ENCODE data around the gene MRTFA.
"Not testable (repeated sequence)": the region's sequence is repeated elsewhere in the genome, so short reads cannot be mapped to it uniquely, and the experiment has no call there.

Gene MRTFA

DNA sequence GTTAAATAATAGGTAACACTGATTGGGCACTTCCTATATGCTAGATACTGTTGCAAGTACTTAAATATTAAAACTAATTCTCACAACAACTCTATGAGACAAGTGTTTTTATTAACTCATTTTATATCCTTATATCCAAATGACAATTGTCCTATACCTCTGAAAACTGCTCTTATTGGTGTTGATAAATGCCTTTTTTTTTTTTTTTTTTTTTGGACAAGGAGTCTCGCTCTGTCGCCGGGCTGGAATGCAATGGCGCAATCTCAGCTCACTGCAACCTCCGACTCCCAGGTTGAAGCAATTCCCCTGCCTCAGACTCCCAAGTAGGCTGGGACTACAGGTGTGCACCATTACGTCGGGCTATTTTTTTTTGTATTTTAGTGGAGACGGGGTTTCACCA is 41.6 kb downstream of the MRTFA start:
- no peak for TF ChIP-seq ZFX (IDR thresholded peaks at IDR 0.05; ENCODE audit: borderline replicate concordance)
- no peak for TF ChIP-seq CTCF (IDR thresholded peaks at IDR 0.05)
- H3K27ac ChIP-seq = no peak overlapping the region

GRCh38 chr22:40594346-40594745 is 42.2 kb downstream of the MRTFA start:
- H3K27ac ChIP-seq = no peak overlapping the region
- TF ChIP-seq CTCF (IDR thresholded peaks at IDR 0.05) = no peak
- no peak for TF ChIP-seq ZFX (IDR thresholded peaks at IDR 0.05; ENCODE audit: borderline replicate concordance)

GRCh38 chr22:40593460-40594273 is 42.9 kb downstream of the MRTFA start:
- TF ChIP-seq CTCF (IDR thresholded peaks at IDR 0.05) = no peak
- no peak for TF ChIP-seq ZFX (IDR thresholded peaks at IDR 0.05; ENCODE audit: borderline replicate concordance)
- no peak overlapping the region for H3K27ac ChIP-seq

GRCh38 chr22:40592352-40593113 is 44.0 kb downstream of the MRTFA start:
- no peak overlapping the region for H3K27ac ChIP-seq

DNA sequence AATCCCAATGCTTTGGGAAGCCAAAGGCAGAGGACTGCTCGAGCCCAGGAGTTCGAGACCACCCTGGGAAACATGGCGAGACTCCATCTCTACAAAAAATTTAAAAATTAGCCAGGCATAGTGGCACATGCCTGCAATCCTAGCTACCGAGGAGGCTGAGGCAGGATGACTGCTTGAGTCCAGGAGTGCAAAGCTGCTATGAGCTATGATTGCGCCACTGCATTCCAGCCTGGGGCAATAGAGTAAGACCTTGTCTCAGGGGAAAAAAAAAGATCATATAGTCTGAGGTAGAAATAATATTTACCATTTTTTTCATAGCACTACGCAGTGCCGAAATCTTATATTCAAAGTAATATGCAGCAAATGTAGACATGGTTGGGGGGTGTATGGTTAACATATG is 47.8 kb downstream of the MRTFA start:
- TF ChIP-seq ZFX (IDR thresholded peaks at IDR 0.05; ENCODE audit: borderline replicate concordance) (no peak), CTCF (IDR thresholded peaks at IDR 0.05) (no peak)
- no peak overlapping the region for H3K27ac ChIP-seq

More at GRCh38 chr22:40592352-40593113, 44.0 kb downstream of the MRTFA start:
- TF ChIP-seq CTCF (IDR thresholded peaks at IDR 0.05) (no peak), ZFX (IDR thresholded peaks at IDR 0.05; ENCODE audit: borderline replicate concordance) (no peak)

GRCh38 chr22:40586781-40587180 is 49.7 kb downstream of the MRTFA start:
- TF ChIP-seq CTCF (IDR thresholded peaks at IDR 0.05) (no peak), ZFX (IDR thresholded peaks at IDR 0.05; ENCODE audit: borderline replicate concordance) (no peak)
- no peak overlapping the region for H3K27ac ChIP-seq

- TF ChIP-seq CTCF (IDR thresholded peaks at IDR 0.05) (no peak), ZFX (IDR thresholded peaks at IDR 0.05; ENCODE audit: borderline replicate concordance) (no peak)
- H3K27ac ChIP-seq = no peak overlapping the region
Measured at GRCh38 chr22:40585310-40585751, 51.2 kb downstream of the MRTFA start.

- H3K27ac ChIP-seq = not testable (repeated sequence)
Measured at GRCh38 chr22:40584766-40585165, 51.8 kb downstream of the MRTFA start.

Measured in 22Rv1 (cell line).